Stimulated activated CD4-positive, alpha-beta T cell treated with anti-CD3 and anti-CD28 coated beads, Interleukin-2, amount 100 ng/mL, for 4 hours (primary cell): ENCODE measurements around the gene GNB1L.
"Not testable (repeated sequence)": the region's sequence is repeated elsewhere in the genome, so short reads cannot be mapped to it uniquely, and the experiment has no call there.

ENCODE experiments used
- DNase-seq: peaks from one replicate; pipeline ENCODE4 v3.0.0-alpha.2; 2020; ENCODE audit warnings: low read depth

GNB1L gene

GRCh38 chr22:19843107-19843856 is 11.4 kb downstream of the GNB1L start:
- no peak for DNase-seq

DNA sequence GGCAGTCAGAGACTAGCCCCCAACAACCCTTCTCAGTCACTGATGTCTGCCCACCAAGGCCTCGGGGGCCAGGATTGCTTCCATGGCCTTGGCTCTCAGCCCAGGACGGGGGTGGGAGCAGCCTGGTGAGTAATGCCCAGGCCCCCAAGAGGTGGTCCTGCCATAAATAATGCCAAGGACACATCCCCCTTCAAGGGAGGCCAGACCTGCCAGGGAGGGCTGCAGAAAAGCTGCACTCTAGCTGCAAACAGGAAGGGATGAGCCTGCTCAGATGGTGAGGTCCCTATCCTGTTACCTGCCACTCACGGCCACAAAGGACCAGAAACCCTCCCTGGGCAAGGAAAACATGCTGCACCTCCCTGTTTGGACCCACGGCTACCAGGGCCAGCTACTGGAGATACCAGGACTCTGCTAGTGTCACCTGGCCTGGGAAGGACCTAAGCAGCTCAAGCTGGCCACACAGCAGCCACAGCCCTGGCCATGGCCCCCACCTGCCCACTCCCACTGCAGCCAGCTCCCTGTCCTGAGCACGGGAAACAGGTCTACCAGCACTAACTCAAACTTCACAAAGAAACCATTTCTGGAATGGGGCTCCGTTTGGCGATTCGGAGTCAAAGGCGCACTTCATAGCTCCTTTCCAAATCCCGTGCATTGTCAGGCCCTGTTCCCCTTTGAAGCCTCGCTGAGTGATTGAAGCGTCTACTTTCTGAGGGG is 12.1 kb downstream of the GNB1L start:
- DNase-seq = no peak

DNA sequence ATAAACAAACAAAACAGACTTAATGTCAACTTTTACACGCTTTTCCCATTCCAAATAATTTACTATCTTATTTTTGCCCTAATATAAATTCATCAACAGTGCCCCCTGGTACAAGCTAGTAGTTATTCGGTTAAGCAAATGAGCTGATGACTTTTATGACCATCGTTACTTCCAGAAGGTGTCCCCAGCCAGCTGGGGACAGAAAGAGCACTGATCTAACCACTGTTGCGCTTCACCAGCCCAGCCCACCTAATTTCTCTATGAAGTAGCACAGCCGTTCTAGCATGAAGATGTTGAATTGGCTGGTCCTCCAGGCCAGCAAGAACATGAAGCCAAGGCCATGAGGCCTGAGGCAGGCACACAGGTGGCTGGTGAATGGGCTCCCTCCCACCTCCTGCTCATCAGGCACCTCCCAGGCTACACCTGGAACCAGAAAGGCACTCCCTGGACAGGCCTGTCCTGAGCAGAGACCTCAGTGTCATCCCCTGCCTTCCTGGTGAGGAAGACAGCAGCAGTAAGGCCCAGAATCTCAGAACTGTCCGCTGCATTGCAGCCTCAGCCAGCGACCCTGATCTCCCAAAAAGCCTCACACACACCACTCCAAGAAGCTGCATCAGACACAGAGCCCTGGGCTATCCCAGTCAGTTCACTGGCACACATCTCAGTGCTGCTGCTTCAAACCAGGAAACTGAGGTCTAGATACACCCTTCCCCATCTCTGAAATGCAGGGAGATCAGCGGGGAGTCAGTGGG is 12.9 kb downstream of the GNB1L start:
- no peak for DNase-seq

GRCh38 chr22:19840955-19841640 is 13.6 kb downstream of the GNB1L start:
- DNase-seq = no peak

DNA sequence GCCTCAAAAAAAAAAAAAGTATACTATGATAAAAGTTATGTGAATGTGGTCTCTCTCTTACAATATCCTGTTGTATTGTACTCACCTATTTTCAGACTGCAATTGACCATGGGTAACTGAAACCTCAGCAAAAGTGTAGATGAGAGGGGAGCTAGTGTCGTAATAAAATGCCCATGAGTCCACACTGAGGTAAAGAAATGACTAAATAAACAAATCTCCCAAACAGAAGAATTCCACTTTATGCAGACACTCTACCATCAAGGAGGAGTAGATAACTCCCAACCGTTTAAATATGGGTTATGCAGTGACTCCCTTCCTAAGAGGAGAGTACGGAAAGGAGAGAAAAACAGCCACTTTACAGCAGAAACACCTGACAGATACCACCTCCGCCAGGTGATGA is 14.6 kb downstream of the GNB1L start:
- no peak for DNase-seq

GRCh38 chr22:19837915-19838314 is 16.8 kb downstream of the GNB1L start:
- no peak for DNase-seq

- DNase-seq = no peak
Observed at GRCh38 chr22:19836512-19836911, 18.2 kb downstream of the GNB1L start.

DNA sequence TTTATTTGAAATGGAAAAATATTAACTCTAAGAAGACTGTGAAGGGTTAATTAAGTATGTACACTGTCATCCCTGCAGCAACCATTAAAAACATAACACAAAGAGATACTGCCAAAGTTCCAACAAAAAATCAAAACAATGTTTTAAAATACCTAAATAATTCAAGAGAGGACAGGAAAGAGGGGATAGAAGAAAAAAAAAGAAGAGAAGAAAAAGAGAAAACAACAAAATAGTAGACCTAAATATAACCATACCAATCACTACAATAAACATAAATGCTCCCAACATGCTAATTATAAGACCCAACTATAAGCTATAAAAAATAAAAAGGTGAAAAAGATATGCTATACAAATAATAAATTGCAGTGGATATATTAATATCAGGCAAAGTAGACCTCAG is 20.1 kb downstream of the GNB1L start:
- DNase-seq = no peak

- not testable (repeated sequence) for DNase-seq
Observed at GRCh38 chr22:19833327-19833726, 21.3 kb downstream of the GNB1L start.

GRCh38 chr22:19832476-19833108 is 22.1 kb downstream of the GNB1L start:
- no peak for DNase-seq

DNA sequence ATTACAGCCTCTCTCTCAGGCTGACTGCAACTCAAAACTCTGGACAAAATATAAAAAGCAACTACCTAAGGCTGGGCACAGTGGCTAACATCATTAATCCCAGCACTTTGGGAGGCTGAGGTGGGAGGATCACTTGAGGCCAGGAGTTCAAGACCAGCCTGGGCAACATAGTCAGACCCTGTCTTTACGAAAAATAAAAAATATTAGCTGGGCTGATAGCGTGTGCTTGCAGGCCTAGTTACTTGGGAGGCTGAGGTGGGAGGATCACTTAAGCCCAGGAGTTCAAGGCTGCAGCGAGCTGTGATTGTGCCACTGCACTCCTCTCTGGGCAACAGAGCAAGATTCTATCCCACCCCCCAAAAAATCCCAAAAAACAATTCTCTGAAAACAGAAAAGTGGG is 22.7 kb downstream of the GNB1L start:
- not testable (repeated sequence) for DNase-seq

GRCh38 chr22:19831016-19831415 is 23.7 kb downstream of the GNB1L start:
- no peak for DNase-seq

- DNase-seq = no peak
Observed at GRCh38 chr22:19828035-19828401, 26.7 kb downstream of the GNB1L start.

DNA sequence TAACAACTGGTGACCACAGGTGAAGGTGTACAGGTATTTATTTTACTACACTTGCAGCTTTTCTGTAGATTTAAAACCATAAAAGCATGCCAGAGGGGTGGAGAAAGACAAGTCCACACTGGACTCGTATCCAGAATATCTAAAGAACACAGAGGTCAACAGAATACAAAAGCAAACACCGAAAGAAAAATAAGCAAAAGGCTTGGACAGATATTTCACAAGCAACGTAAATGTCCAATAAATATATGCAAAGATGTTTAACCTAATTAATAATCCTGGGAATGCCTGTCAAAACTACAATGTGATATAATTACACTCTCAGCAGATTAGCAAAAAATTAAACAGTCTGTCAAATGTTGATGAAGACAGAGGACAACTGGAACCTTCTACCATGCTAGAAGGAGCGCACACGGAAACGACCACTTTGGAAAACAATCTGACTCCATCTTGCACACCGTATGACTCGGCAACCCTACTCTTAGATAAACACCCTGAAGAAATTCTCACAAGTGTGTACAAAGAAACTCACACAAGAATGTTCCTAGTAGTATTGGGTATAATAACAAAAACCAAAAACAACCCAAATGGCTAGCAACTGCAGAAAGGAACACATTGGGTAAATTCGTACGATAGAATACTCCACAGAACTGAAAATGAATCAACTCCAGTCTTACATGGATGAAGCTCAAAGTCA is 27.2 kb downstream of the GNB1L start:
- no peak for DNase-seq

- no peak for DNase-seq
Observed at GRCh38 chr22:19826619-19826950, 28.1 kb downstream of the GNB1L start.

- DNase-seq = no peak
Observed at GRCh38 chr22:19825904-19826618, 28.6 kb downstream of the GNB1L start.

DNA sequence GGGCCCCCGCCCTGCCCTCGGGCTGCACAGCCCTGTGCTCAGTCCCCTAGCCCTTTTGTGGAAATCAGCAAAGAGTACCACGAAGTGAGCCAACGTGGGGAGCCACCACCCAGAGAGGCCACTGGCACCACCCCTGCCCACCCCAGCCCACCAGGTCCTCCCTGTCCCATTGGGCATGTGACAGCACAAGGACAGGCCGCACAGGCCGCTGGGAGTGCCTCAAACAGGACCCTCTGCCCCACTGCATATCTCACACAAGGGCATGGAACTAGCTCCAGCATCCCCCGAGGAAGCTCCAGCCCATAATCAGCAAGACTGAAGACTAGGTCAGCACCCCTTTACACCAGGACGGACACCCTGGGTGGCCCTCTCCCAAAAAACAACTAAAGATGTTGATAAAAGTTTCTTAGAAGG is 29.7 kb downstream of the GNB1L start:
- DNase-seq = no peak

DNA sequence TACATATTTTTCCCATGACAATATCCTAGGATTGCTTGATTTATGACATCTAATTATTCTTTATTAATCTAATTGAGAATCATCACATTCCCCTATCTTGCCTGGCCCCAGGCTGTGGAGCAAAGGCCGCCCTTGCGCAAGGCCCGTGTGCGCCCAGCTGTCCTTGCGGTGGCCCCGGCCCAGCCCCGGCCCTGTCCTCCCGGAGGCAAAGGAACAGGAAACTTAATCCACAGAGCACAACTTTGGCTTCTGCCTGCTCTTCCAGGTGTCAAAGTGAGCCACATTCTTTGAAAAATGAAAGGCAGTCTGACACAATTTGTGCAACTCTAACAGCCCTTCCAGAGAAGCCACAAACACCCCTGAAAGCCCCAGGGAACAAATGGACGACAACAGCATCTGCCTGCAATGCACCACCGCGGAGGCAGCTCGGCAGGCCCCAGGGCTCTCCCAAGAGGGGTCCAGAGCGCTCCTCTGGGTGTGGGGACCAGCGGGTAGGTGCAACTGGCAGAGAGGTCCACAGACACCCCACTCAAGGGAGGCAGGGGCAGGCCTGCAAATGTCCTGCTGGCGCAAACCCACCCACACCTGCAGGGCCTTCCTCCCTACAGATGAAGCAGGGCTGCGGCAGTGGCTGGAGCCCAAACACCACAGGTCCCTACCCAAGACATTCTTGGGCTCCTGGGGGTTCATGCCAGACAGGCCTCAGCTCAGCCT is 30.3 kb downstream of the GNB1L start:
- DNase-seq = no peak

DNA sequence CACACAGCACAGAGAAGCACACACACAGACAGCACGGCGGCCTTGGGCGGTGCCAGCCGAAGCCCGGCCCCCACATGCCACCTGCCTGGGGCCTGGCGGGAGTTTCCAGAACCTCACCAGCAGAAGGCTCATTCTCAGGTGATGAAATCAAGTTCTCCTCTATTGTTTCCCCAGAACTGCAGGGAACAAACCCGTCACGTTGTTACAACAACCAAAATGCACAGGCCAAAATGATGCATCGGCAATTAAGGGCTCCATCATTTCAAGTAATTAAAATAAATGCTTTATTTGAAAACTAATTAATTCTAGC is 30.8 kb downstream of the GNB1L start:
- no peak for DNase-seq

DNA sequence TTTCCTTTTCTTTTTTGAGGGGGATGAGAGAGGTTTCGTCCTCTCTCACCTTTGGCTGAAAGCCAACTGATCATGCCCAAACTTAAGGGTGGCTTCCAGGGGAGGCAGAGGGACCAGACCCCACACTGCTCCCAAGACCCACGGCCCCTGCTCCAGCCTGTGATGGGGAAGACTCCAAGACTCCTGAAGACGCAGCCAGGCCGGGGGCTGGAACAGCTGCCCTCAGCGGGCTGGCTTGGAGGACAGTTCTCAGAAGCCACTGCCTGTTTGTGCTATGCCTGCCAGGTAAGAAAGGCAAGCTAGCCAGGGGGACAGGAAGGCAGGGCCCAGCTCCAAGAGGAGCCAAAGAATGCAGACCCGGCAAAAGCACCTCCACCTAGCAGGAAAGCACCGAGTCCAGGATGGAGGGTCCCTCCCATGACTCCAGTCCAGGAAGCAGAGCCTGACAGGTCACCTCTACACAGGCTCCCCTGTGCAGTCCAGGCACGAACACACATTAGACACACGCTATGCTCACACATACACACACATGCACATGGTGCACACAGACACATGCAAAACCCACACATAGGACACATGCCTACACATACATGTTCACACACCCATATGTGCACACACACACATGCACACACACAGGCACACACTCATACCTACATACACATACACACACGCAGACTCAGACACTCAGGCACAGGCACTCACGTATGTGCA is 31.3 kb downstream of the GNB1L start:
- DNase-seq = no peak
